Hepatic stellate cell (primary cell): ENCODE data around the gene CDC42BPA.
"Not testable (repeated sequence)": the region's sequence is repeated elsewhere in the genome, so short reads cannot be mapped to it uniquely, and the experiment has no call there.

Source experiments
- DNase-seq: peaks from one replicate; pipeline ENCODE4 v3.0.0; 2011; ENCODE audit warnings: low spot score

Gene CDC42BPA

GRCh38 chr1:227255086-227255732, 63.1 kb downstream of the CDC42BPA start:
- DNase-seq, result no peak

- no peak for DNase-seq
These were observed 65.2 kb downstream of the CDC42BPA start for GRCh38 chr1:227253065-227253464.

- no peak for DNase-seq
These were observed 72.5 kb downstream of the CDC42BPA start for GRCh38 chr1:227245613-227246320.

GRCh38 chr1:227244339-227245118, 73.8 kb downstream of the CDC42BPA start:
- no peak for DNase-seq

GRCh38 chr1:227242811-227243682, 75.2 kb downstream of the CDC42BPA start:
- DNase-seq, result no peak

- no peak for DNase-seq
These were observed 77.3 kb downstream of the CDC42BPA start for GRCh38 chr1:227240983-227241382.

- peak; percentile 54 for DNase-seq
These were observed 83.3 kb downstream of the CDC42BPA start for GRCh38 chr1:227234998-227235405.

GRCh38 chr1:227231128-227231527, 87.2 kb downstream of the CDC42BPA start:
- not testable (repeated sequence) for DNase-seq

GRCh38 chr1:227228201-227228600, 90.1 kb downstream of the CDC42BPA start:
- DNase-seq, result no peak

GRCh38 chr1:227227761-227228160, 90.5 kb downstream of the CDC42BPA start:
- DNase-seq, result no peak

- DNase-seq, result peak; percentile 22
These were observed 92.5 kb downstream of the CDC42BPA start for GRCh38 chr1:227225715-227226346.

GRCh38 chr1:227223171-227223806, 95.0 kb downstream of the CDC42BPA start:
- no peak for DNase-seq

GRCh38 chr1:227219715-227220292, 98.5 kb downstream of the CDC42BPA start:
- DNase-seq, result no peak

- DNase-seq, result no peak
These were observed 99.3 kb downstream of the CDC42BPA start for GRCh38 chr1:227218870-227219573.

GRCh38 chr1:227215863-227216510, 102.3 kb downstream of the CDC42BPA start:
- no peak for DNase-seq

GRCh38 chr1:227214207-227214606, 104.1 kb downstream of the CDC42BPA start:
- no peak for DNase-seq

GRCh38 chr1:227213426-227213825, 104.9 kb downstream of the CDC42BPA start:
- no peak for DNase-seq

GRCh38 chr1:227212164-227212563, 106.1 kb downstream of the CDC42BPA start:
- DNase-seq, result no peak

- DNase-seq, result no peak
These were observed 107.7 kb downstream of the CDC42BPA start for GRCh38 chr1:227210604-227211003.
